Measurements from ENCODE around the gene CAMK2A.

CAMK2A gene

GRCh38 chr5:150184006-150184405 lies 105.6 kb downstream of the CAMK2A start:
- Histone ChIP-seq H3K27ac (ENCODE audit: low read depth, low read length) (no peak overlapping the region), H4K20me1 (ENCODE audit: control insufficient read depth, insufficient read depth, low read depth, low read length) (no peaks in the 10 kb centered on the region), H3F3A (ENCODE audit: control insufficient read depth, insufficient read depth) (no peaks in the 10 kb centered on the region), H3K4me2 (ENCODE audit: low read length) (no peak overlapping the region), H3K9me2 (replicated peaks; ENCODE audit: control insufficient read depth, low read length) (no peaks in the 10 kb centered on the region), H3K36me3 (ENCODE audit: control insufficient read depth, low read length) (no peaks in the 10 kb centered on the region), H3K4me1 (ENCODE audit: control insufficient read depth, low read length) (no peaks in the 10 kb centered on the region), H3K4me3 (ENCODE audit: low read length) (no peak overlapping the region), H3K27me3 (ENCODE audit: control insufficient read depth, low read length) (no peaks in the 10 kb centered on the region), H3K9me3 (ENCODE audit: control insufficient read depth, insufficient read depth, low read length) (no peaks in the 10 kb centered on the region), H3K79me2 (ENCODE audit: control insufficient read depth, low read length) (no peaks in the 10 kb centered on the region)
- TF ChIP-seq CTCF (IDR thresholded peaks at IDR 0.05; ENCODE audit: low read depth, low read length, poor library complexity, severe bottlenecking) (no peak), EZH2phosphoT487 (IDR thresholded peaks at IDR 0.05; ENCODE audit: borderline replicate concordance, low read length) (no peak)

GRCh38 chr5:150183436-150183835 lies 106.1 kb downstream of the CAMK2A start:
- no peaks in the 10 kb centered on the region for H3K9me3 ChIP-seq (ENCODE audit: control insufficient read depth, insufficient read depth, low read length)
- H3K4me3 ChIP-seq (ENCODE audit: low read length), result no peak overlapping the region
- no peaks in the 10 kb centered on the region for H4K20me1 ChIP-seq (ENCODE audit: control insufficient read depth, insufficient read depth, low read depth, low read length)
- no peaks in the 10 kb centered on the region for H3F3A ChIP-seq (ENCODE audit: control insufficient read depth, insufficient read depth)
- H3K4me1 ChIP-seq (ENCODE audit: control insufficient read depth, low read length), result no peaks in the 10 kb centered on the region
- no peaks in the 10 kb centered on the region for H3K9me2 ChIP-seq (replicated peaks; ENCODE audit: control insufficient read depth, low read length)
- H3K27ac ChIP-seq (ENCODE audit: low read depth, low read length), result no peak overlapping the region
- H3K4me2 ChIP-seq (ENCODE audit: low read length), result no peak overlapping the region
- no peaks in the 10 kb centered on the region for H3K79me2 ChIP-seq (ENCODE audit: control insufficient read depth, low read length)
- no peaks in the 10 kb centered on the region for H3K36me3 ChIP-seq (ENCODE audit: control insufficient read depth, low read length)
- no peak for TF ChIP-seq CTCF (IDR thresholded peaks at IDR 0.05; ENCODE audit: low read depth, low read length, poor library complexity, severe bottlenecking)
- no peak for TF ChIP-seq EZH2phosphoT487 (IDR thresholded peaks at IDR 0.05; ENCODE audit: borderline replicate concordance, low read length)
- H3K27me3 ChIP-seq (ENCODE audit: control insufficient read depth, low read length), result no peaks in the 10 kb centered on the region

- no peaks in the 10 kb centered on the region for H3K27me3 ChIP-seq (ENCODE audit: control insufficient read depth, low read length)
- H3K4me2 ChIP-seq (ENCODE audit: low read length), result no peak overlapping the region
- H3K79me2 ChIP-seq (ENCODE audit: control insufficient read depth, low read length), result no peaks in the 10 kb centered on the region
- TF ChIP-seq CTCF (IDR thresholded peaks at IDR 0.05; ENCODE audit: low read depth, low read length, poor library complexity, severe bottlenecking), result no peak
- TF ChIP-seq EZH2phosphoT487 (IDR thresholded peaks at IDR 0.05; ENCODE audit: borderline replicate concordance, low read length), result no peak
- no peak overlapping the region for H3K4me3 ChIP-seq (ENCODE audit: low read length)
- no peaks in the 10 kb centered on the region for H3K36me3 ChIP-seq (ENCODE audit: control insufficient read depth, low read length)
- no peaks in the 10 kb centered on the region for H4K20me1 ChIP-seq (ENCODE audit: control insufficient read depth, insufficient read depth, low read depth, low read length)
- no peaks in the 10 kb centered on the region for H3K4me1 ChIP-seq (ENCODE audit: control insufficient read depth, low read length)
- H3F3A ChIP-seq (ENCODE audit: control insufficient read depth, insufficient read depth), result no peaks in the 10 kb centered on the region
- no peaks in the 10 kb centered on the region for H3K9me3 ChIP-seq (ENCODE audit: control insufficient read depth, insufficient read depth, low read length)
- no peaks in the 10 kb centered on the region for H3K9me2 ChIP-seq (replicated peaks; ENCODE audit: control insufficient read depth, low read length)
- no peak overlapping the region for H3K27ac ChIP-seq (ENCODE audit: low read depth, low read length)
Observed at GRCh38 chr5:150182774-150183173, 106.8 kb downstream of the CAMK2A start.
